Measurements from ENCODE around the gene OTUD7B.

The OTUD7B gene

DNA sequence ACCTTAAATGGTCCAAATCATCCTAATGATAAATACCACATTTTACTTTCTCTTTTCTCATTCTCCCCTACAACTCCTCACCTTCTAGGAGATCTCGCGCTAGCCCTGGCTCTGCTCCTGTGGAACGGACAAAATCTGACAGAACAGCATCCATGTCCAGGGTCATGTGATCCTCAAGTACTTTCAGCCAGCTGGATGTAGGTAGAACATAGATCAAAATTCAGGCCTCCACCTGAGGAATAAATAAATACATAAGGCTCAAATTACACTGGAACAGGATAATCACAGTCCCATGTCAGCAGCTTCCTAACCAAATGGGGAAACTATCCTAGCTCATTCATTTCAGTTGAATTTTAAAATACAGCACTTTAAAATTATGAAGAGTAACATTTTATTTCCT is 33.2 kb downstream of the OTUD7B start:
- 0 out of 2 replicates have a peak, but pooled peaks cover 4% of the 10 kb centered on the region for H3F3A ChIP-seq (ENCODE audit: insufficient read depth, low read length)
- no peak overlapping the region for H3K4me3 ChIP-seq (ENCODE audit: low read length)
- peaks cover 39% of the 10 kb centered on the region for H3K4me1 ChIP-seq (ENCODE audit: low read length)
- peaks cover 15% of the 10 kb centered on the region for H3K79me2 ChIP-seq (ENCODE audit: low read length)
- no peak for DNase-seq
- H3K27me3 ChIP-seq (replicated peaks; ENCODE audit: insufficient read depth, low read length) = no peaks in the 10 kb centered on the region
- no peaks in the 10 kb centered on the region for H3K36me3 ChIP-seq (replicated peaks; ENCODE audit: insufficient read depth, low read length)
- no peaks in the 10 kb centered on the region for H3K9me3 ChIP-seq (replicated peaks; ENCODE audit: insufficient read depth, low read length)
- no peak overlapping the region for H2AFZ ChIP-seq (ENCODE audit: low read length)
- H3K9ac ChIP-seq (ENCODE audit: low read length) = no peak overlapping the region
- TF ChIP-seq CTCF (IDR thresholded peaks at IDR 0.05; ENCODE audit: low read length) (no peak), EZH2 (optimal IDR thresholded peaks at IDR 0.05; ENCODE audit: low read depth, low read length) (no peak)
- no peak overlapping the region for H3K4me2 ChIP-seq (ENCODE audit: low read depth, low read length)
- H4K20me1 ChIP-seq (ENCODE audit: insufficient read depth, low read length) = no peaks in the 10 kb centered on the region
- H3K27ac ChIP-seq (ENCODE audit: low read length) = no peak overlapping the region
- no peaks in the 10 kb centered on the region for H3K9me2 ChIP-seq (replicated peaks; ENCODE audit: insufficient read depth, low read length)

GRCh38 chr1:149972547-149972946 is 38.0 kb downstream of the OTUD7B start:
- no peak overlapping the region for H3K4me3 ChIP-seq (ENCODE audit: low read length)
- no peak overlapping the region for H3K27ac ChIP-seq (ENCODE audit: low read length)
- no peaks in the 10 kb centered on the region for H4K20me1 ChIP-seq (ENCODE audit: insufficient read depth, low read length)
- no peak overlapping the region for H2AFZ ChIP-seq (ENCODE audit: low read length)
- H3K27me3 ChIP-seq (replicated peaks; ENCODE audit: insufficient read depth, low read length) = no peaks in the 10 kb centered on the region
- no peaks in the 10 kb centered on the region; the same call in 1 of the 2 replicates for H3K79me2 ChIP-seq (ENCODE audit: low read length)
- no peaks in the 10 kb centered on the region for H3K9me2 ChIP-seq (replicated peaks; ENCODE audit: insufficient read depth, low read length)
- no peaks in the 10 kb centered on the region for H3K36me3 ChIP-seq (replicated peaks; ENCODE audit: insufficient read depth, low read length)
- no peak overlapping the region for H3K9ac ChIP-seq (ENCODE audit: low read length)
- 0 out of 2 replicates have a peak, but pooled peaks cover 4% of the 10 kb centered on the region for H3F3A ChIP-seq (ENCODE audit: insufficient read depth, low read length)
- H3K4me2 ChIP-seq (ENCODE audit: low read depth, low read length) = no peak overlapping the region
- H3K4me1 ChIP-seq (ENCODE audit: low read length) = peaks cover 18% of the 10 kb centered on the region
- H3K9me3 ChIP-seq (replicated peaks; ENCODE audit: insufficient read depth, low read length) = no peaks in the 10 kb centered on the region
- DNase-seq = no peak
- TF ChIP-seq EZH2phosphoT487 (IDR thresholded peaks at IDR 0.05; ENCODE audit: low read length) = no peak
- TF ChIP-seq EZH2 (optimal IDR thresholded peaks at IDR 0.05; ENCODE audit: low read depth, low read length) = no peak
- no peak for TF ChIP-seq CTCF (IDR thresholded peaks at IDR 0.05; ENCODE audit: low read length)

- H3K4me2 ChIP-seq (ENCODE audit: low read depth, low read length) = no peak overlapping the region
- H3K27ac ChIP-seq (ENCODE audit: low read length) = no peak overlapping the region
- no peak for DNase-seq
- no peaks in the 10 kb centered on the region for H3K9me3 ChIP-seq (replicated peaks; ENCODE audit: insufficient read depth, low read length)
- no peaks in the 10 kb centered on the region for H4K20me1 ChIP-seq (ENCODE audit: insufficient read depth, low read length)
- no peaks in the 10 kb centered on the region for H3K36me3 ChIP-seq (replicated peaks; ENCODE audit: insufficient read depth, low read length)
- no peak overlapping the region for H3K4me3 ChIP-seq (ENCODE audit: low read length)
- H3K4me1 ChIP-seq (ENCODE audit: low read length) = peaks cover 2% of the 10 kb centered on the region; the same call in 1 of the 2 replicates
- no peak overlapping the region for H2AFZ ChIP-seq (ENCODE audit: low read length)
- H3K9ac ChIP-seq (ENCODE audit: low read length) = no peak overlapping the region
- H3F3A ChIP-seq (ENCODE audit: insufficient read depth, low read length) = peaks cover 3% of the 10 kb centered on the region; the same call in 1 of the 2 replicates
- H3K9me2 ChIP-seq (replicated peaks; ENCODE audit: insufficient read depth, low read length) = no peaks in the 10 kb centered on the region
- no peak for TF ChIP-seq EZH2phosphoT487 (IDR thresholded peaks at IDR 0.05; ENCODE audit: low read length)
- no peak for TF ChIP-seq CTCF (IDR thresholded peaks at IDR 0.05; ENCODE audit: low read length)
- no peak for TF ChIP-seq EZH2 (optimal IDR thresholded peaks at IDR 0.05; ENCODE audit: low read depth, low read length)
- H3K79me2 ChIP-seq (ENCODE audit: low read length) = no peaks in the 10 kb centered on the region
- no peaks in the 10 kb centered on the region for H3K27me3 ChIP-seq (replicated peaks; ENCODE audit: insufficient read depth, low read length)
These were observed 42.9 kb downstream of the OTUD7B start for GRCh38 chr1:149967646-149968045.
